PC-3 (cell line): ENCODE data around the gene APBA1. TPM values are rescaled to one million over a fixed set of nuclear protein-coding genes. Genes with fewer than 3 reads are reported as not detected.
A peak's percentile ranks its signal among the peaks of the same experiment; 100 is the strongest.

Experiments used
- ATAC-seq: fragments of 200-7000 bp; cut with Tn5 transposase; 2 replicates; pipeline ENCODE4 v1.9.1; 2020; ENCODE audit warnings: mild to moderate bottlenecking, moderate library complexity
- BruUV-seq: library from RNA; stranded (reverse); fragments of 400-500 nt; replicated peaks from 2 replicates; lab custom pipeline; 2021; lab: Mats Ljungman, UMichigan
- CTCF ChIA-PET: fragments of 300-600 bp; sonication (Branson Sonifier 250); formaldehyde crosslinking; loops from one replicate; lab custom pipeline; 2022; ENCODE audit warnings: antibody characterized with exemption; lab: Charles Lee
- POLR2A ChIA-PET: fragments of 300-600 bp; sonication (Branson Sonifier 250); formaldehyde crosslinking; loops from one replicate; lab custom pipeline; 2022; ENCODE audit warnings: antibody characterized with exemption; ENCODE audit not compliant: unreplicated experiment; lab: Charles Lee
- DNase-seq: peaks from one replicate; pipeline ENCODE4 v3.0.0-alpha.2; 2015
- H2AFZ ChIP-seq: fragments of 300-600 bp; sonication (generic); 2 replicates; pipeline ENCODE4 v1.6.0; 2016; ENCODE audit warnings: antibody characterized with exemption, low read length
- H3F3A ChIP-seq: fragments of 300-600 bp; sonication (generic); one replicate; pipeline ENCODE4 v1.6.0; 2017; ENCODE audit warnings: antibody characterized with exemption, low read length, control low read depth, mild to moderate bottlenecking; ENCODE audit not compliant: unreplicated experiment
- H3K27ac ChIP-seq: fragments of 300-600 bp; sonication (generic); 2 replicates; pipeline ENCODE4 v1.5.1; 2016; ENCODE audit warnings: mild to moderate bottlenecking, low read length
- H3K27me3 ChIP-seq: fragments of 300-600 bp; sonication (generic); 2 replicates; pipeline ENCODE4 v1.6.1; 2016; ENCODE audit warnings: low read length, mixed read lengths
- H3K36me3 ChIP-seq: fragments of 300-600 bp; sonication (generic); 2 replicates; pipeline ENCODE4 v1.6.1; 2016; ENCODE audit warnings: low read depth, mixed run types, low read length, mixed read lengths
- H3K4me1 ChIP-seq: fragments of 300-600 bp; sonication (generic); 2 replicates; pipeline ENCODE4 v1.5.1; 2016; ENCODE audit warnings: low read length; ENCODE audit not compliant: insufficient read depth
- H3K4me2 ChIP-seq: fragments of 300-600 bp; sonication (generic); 2 replicates; pipeline ENCODE4 v1.6.0; 2016; ENCODE audit warnings: low read length
- H3K4me3 ChIP-seq: fragments of 300-600 bp; sonication (generic); 2 replicates; pipeline ENCODE4 v1.5.1; 2016; ENCODE audit warnings: mild to moderate bottlenecking, low read length, mixed read lengths
- H3K79me2 ChIP-seq: fragments of 300-600 bp; sonication (generic); 2 replicates; pipeline ENCODE4 v1.6.1; 2017; ENCODE audit warnings: low read length, mixed read lengths
- H3K9ac ChIP-seq: fragments of 300-600 bp; sonication (generic); 2 replicates; pipeline ENCODE4 v1.6.0; 2016; ENCODE audit warnings: mild to moderate bottlenecking, low read length
- H3K9me2 ChIP-seq: fragments of 300-600 bp; sonication (generic); replicated peaks from 2 replicates; pipeline ENCODE4 v1.6.1; 2016; ENCODE audit warnings: mixed run types, low read length, mixed read lengths
- H3K9me3 ChIP-seq: fragments of 300-600 bp; sonication (generic); 2 replicates; pipeline ENCODE4 v1.6.1; 2016; ENCODE audit warnings: low read length, mixed read lengths
- H4K20me1 ChIP-seq: fragments of 300-600 bp; sonication (generic); 2 replicates; pipeline ENCODE4 v1.6.1; 2016; ENCODE audit warnings: low read length, mixed read lengths
- CTCF ChIP-seq: fragments of 300-600 bp; sonication (generic); conservative IDR thresholded peaks from 2 replicates; pipeline ENCODE4 v1.5.1; 2017; ENCODE audit warnings: antibody characterized with exemption, low read depth, mild to moderate bottlenecking, low read length
- EZH2 ChIP-seq: fragments of 300-600 bp; sonication (generic); IDR thresholded peaks from one replicate; pipeline ENCODE4 v1.6.1; 2017; ENCODE audit warnings: antibody characterized with exemption, mild to moderate bottlenecking, low read length; ENCODE audit not compliant: unreplicated experiment
- EZH2phosphoT487 ChIP-seq: fragments of 300-600 bp; sonication (generic); IDR thresholded peaks from 2 replicates; pipeline ENCODE4 v1.6.1; 2018; ENCODE audit warnings: mild to moderate bottlenecking, antibody characterized with exemption, low read length, borderline replicate concordance
- intact Hi-C: fragments of 100-400 bp; cut with micrococcal nuclease; formaldehyde crosslinking; loops from 2 replicates; pipeline ENCODE4 v1.9.0; 2023
- total RNA-seq: library from RNA; depleted of rRNA; stranded (reverse); fragments of >200 nt; gene quantifications from 2 replicates; pipeline ENCODE4 v1.2.3, GENCODE V29; 2014

APBA1 gene
- total RNA-seq, 1 experiment from 2014 or later = 0.07 TPM

- H3F3A ChIP-seq = no peaks in the 10 kb centered on the region
- H3K9me2 ChIP-seq = no peaks in the 10 kb centered on the region
- DNase-seq (peak; percentile 34), ATAC-seq (no peak)
- H2AFZ ChIP-seq = no peak overlapping the region
- no peak overlapping the region for H3K4me3 ChIP-seq
- H3K27ac ChIP-seq = no peak overlapping the region
- peaks cover 8% of the 10 kb centered on the region; the same call in 1 of the 2 replicates for H3K27me3 ChIP-seq
- CTCF ChIA-PET = no interaction called here
- H3K9ac ChIP-seq = no peak overlapping the region
- POLR2A ChIA-PET = no interaction called here
- H3K9me3 ChIP-seq = no peaks in the 10 kb centered on the region
- no peaks in the 10 kb centered on the region for H3K4me1 ChIP-seq
- no peaks in the 10 kb centered on the region for H4K20me1 ChIP-seq
- no peaks in the 10 kb centered on the region for H3K36me3 ChIP-seq
- intact Hi-C loops = no loop called here
- H3K79me2 ChIP-seq = no peaks in the 10 kb centered on the region
- BruUV-seq = no TSS peak
- TF ChIP-seq EZH2 (no peak), EZH2phosphoT487 (no peak), CTCF (no peak)
- no peak overlapping the region for H3K4me2 ChIP-seq
These were observed 238.8 kb downstream of the APBA1 start for GRCh38 chr9:69433392-69433791.

GRCh38 chr9:69432623-69433022 lies 239.5 kb downstream of the APBA1 start:
- TF ChIP-seq EZH2phosphoT487 (no peak), EZH2 (no peak), CTCF (no peak)
- ATAC-seq (no peak), DNase-seq (no peak)
- BruUV-seq = no TSS peak
- ChIA-PET CTCF (no interaction called here), POLR2A (no interaction called here)
- no peak overlapping the region for H3K4me3 ChIP-seq
- H3K27ac ChIP-seq = no peak overlapping the region
- no peak overlapping the region for H3K4me2 ChIP-seq
- H3K9ac ChIP-seq = no peak overlapping the region
- no peaks in the 10 kb centered on the region for H3K9me3 ChIP-seq
- peaks cover 8% of the 10 kb centered on the region; the same call in 1 of the 2 replicates for H3K27me3 ChIP-seq
- no peaks in the 10 kb centered on the region for H3K36me3 ChIP-seq
- H3F3A ChIP-seq = no peaks in the 10 kb centered on the region
- no peaks in the 10 kb centered on the region for H3K9me2 ChIP-seq
- H2AFZ ChIP-seq = no peak overlapping the region
- intact Hi-C loops = no loop called here
- H3K4me1 ChIP-seq = no peaks in the 10 kb centered on the region
- H4K20me1 ChIP-seq = no peaks in the 10 kb centered on the region
- H3K79me2 ChIP-seq = no peaks in the 10 kb centered on the region

GRCh38 chr9:69431777-69432176 lies 240.4 kb downstream of the APBA1 start:
- H3F3A ChIP-seq = no peaks in the 10 kb centered on the region
- ATAC-seq (no peak), DNase-seq (no peak)
- H3K4me1 ChIP-seq = no peaks in the 10 kb centered on the region
- no peak overlapping the region for H3K27ac ChIP-seq
- H3K4me2 ChIP-seq = no peak overlapping the region
- no peaks in the 10 kb centered on the region for H3K79me2 ChIP-seq
- H3K36me3 ChIP-seq = no peaks in the 10 kb centered on the region
- no TSS peak for BruUV-seq
- H3K4me3 ChIP-seq = no peak overlapping the region
- TF ChIP-seq EZH2phosphoT487 (no peak), CTCF (no peak), EZH2 (no peak)
- H2AFZ ChIP-seq = no peak overlapping the region
- intact Hi-C loops = no loop called here
- H3K9me3 ChIP-seq = no peaks in the 10 kb centered on the region
- POLR2A ChIA-PET = no interaction called here
- CTCF ChIA-PET = no interaction called here
- H4K20me1 ChIP-seq = no peaks in the 10 kb centered on the region
- no peak overlapping the region for H3K9ac ChIP-seq
- no peaks in the 10 kb centered on the region for H3K9me2 ChIP-seq
- H3K27me3 ChIP-seq = peaks cover 8% of the 10 kb centered on the region; the same call in 1 of the 2 replicates
